ENCODE data around the gene KRTAP4-16.

KRTAP4-16 gene

GRCh38 chr17:41133880-41134735, 32.1 kb upstream of the KRTAP4-16 start:
- TF ChIP-seq USF1 (IDR thresholded peaks at IDR 0.05): no peak
- no peak for TF ChIP-seq RAD21 (IDR thresholded peaks at IDR 0.05; ENCODE audit: low read depth)
- no peak for TF ChIP-seq TEAD4 (IDR thresholded peaks at IDR 0.05)
- TF ChIP-seq EP300 (IDR thresholded peaks at IDR 0.05; ENCODE audit: borderline replicate concordance): no peak

GRCh38 chr17:41131979-41132378, 30.0 kb upstream of the KRTAP4-16 start:
- TF ChIP-seq FOXM1 (IDR thresholded peaks at IDR 0.05; ENCODE audit: borderline replicate concordance, low read depth) (no peak), CEBPB (IDR thresholded peaks at IDR 0.05) (no peak), RAD21 (IDR thresholded peaks at IDR 0.05; ENCODE audit: low read depth) (no peak), MAX (IDR thresholded peaks at IDR 0.05) (no peak), YY1 (IDR thresholded peaks at IDR 0.05; ENCODE audit: low read depth) (no peak), ZBTB7A (IDR thresholded peaks at IDR 0.05; ENCODE audit: low read depth) (no peak)

GRCh38 chr17:41127371-41127770, 25.4 kb upstream of the KRTAP4-16 start:
- no peak for TF ChIP-seq FOXM1 (IDR thresholded peaks at IDR 0.05; ENCODE audit: borderline replicate concordance, low read depth)
- TF ChIP-seq CEBPB (IDR thresholded peaks at IDR 0.05): no peak
- TF ChIP-seq RAD21 (IDR thresholded peaks at IDR 0.05; ENCODE audit: low read depth): no peak
- no peak for TF ChIP-seq USF1 (IDR thresholded peaks at IDR 0.05)
- TF ChIP-seq EP300 (IDR thresholded peaks at IDR 0.05; ENCODE audit: borderline replicate concordance): no peak
- no peak for TF ChIP-seq ZBTB7A (IDR thresholded peaks at IDR 0.05; ENCODE audit: low read depth)

- no peak for TF ChIP-seq MAX (IDR thresholded peaks at IDR 0.05)
- no peak for TF ChIP-seq YY1 (IDR thresholded peaks at IDR 0.05; ENCODE audit: low read depth)
- TF ChIP-seq FOXM1 (IDR thresholded peaks at IDR 0.05; ENCODE audit: borderline replicate concordance, low read depth): no peak
- TF ChIP-seq REST (IDR thresholded peaks at IDR 0.05; ENCODE audit: low read depth): no peak
- no peak for TF ChIP-seq TEAD4 (IDR thresholded peaks at IDR 0.05)
- no peak for TF ChIP-seq CEBPB (IDR thresholded peaks at IDR 0.05)
- TF ChIP-seq TAF1 (IDR thresholded peaks at IDR 0.05; ENCODE audit: low read depth): no peak
- TF ChIP-seq EP300 (IDR thresholded peaks at IDR 0.05; ENCODE audit: borderline replicate concordance): no peak
- TF ChIP-seq CREB1 (IDR thresholded peaks at IDR 0.05; ENCODE audit: low read depth): no peak
- TF ChIP-seq TCF12 (IDR thresholded peaks at IDR 0.05; ENCODE audit: low read depth): no peak
- no peak for TF ChIP-seq ZBTB7A (IDR thresholded peaks at IDR 0.05; ENCODE audit: low read depth)
- no peak for TF ChIP-seq USF1 (IDR thresholded peaks at IDR 0.05)
- TF ChIP-seq NFIC (IDR thresholded peaks at IDR 0.05): no peak
- no peak for TF ChIP-seq RAD21 (IDR thresholded peaks at IDR 0.05; ENCODE audit: low read depth)
- no peak for TF ChIP-seq EGR1 (IDR thresholded peaks at IDR 0.05)
These were observed 24.4 kb upstream of the KRTAP4-16 start for GRCh38 chr17:41126412-41126811.

GRCh38 chr17:41125064-41125463, 23.1 kb upstream of the KRTAP4-16 start:
- TF ChIP-seq CREB1 (IDR thresholded peaks at IDR 0.05; ENCODE audit: low read depth): no peak
- no peak for TF ChIP-seq EGR1 (IDR thresholded peaks at IDR 0.05)
- no peak for TF ChIP-seq CEBPB (IDR thresholded peaks at IDR 0.05)
- TF ChIP-seq TCF12 (IDR thresholded peaks at IDR 0.05; ENCODE audit: low read depth): no peak
- no peak for TF ChIP-seq MAX (IDR thresholded peaks at IDR 0.05)
- TF ChIP-seq FOXM1 (IDR thresholded peaks at IDR 0.05; ENCODE audit: borderline replicate concordance, low read depth): no peak
- no peak for TF ChIP-seq NFIC (IDR thresholded peaks at IDR 0.05)
- no peak for TF ChIP-seq ZBTB7A (IDR thresholded peaks at IDR 0.05; ENCODE audit: low read depth)
- no peak for TF ChIP-seq REST (IDR thresholded peaks at IDR 0.05; ENCODE audit: low read depth)
- no peak for TF ChIP-seq TAF1 (IDR thresholded peaks at IDR 0.05; ENCODE audit: low read depth)
- TF ChIP-seq RAD21 (IDR thresholded peaks at IDR 0.05; ENCODE audit: low read depth): no peak
- TF ChIP-seq YY1 (IDR thresholded peaks at IDR 0.05; ENCODE audit: low read depth): no peak
- no peak for TF ChIP-seq EP300 (IDR thresholded peaks at IDR 0.05; ENCODE audit: borderline replicate concordance)
- TF ChIP-seq TEAD4 (IDR thresholded peaks at IDR 0.05): no peak
- TF ChIP-seq USF1 (IDR thresholded peaks at IDR 0.05): no peak
